B cell (primary cell): Measurements from ENCODE around the gene LAG3. TPM values are rescaled to one million over a fixed set of nuclear protein-coding genes. Genes with fewer than 3 reads are reported as not detected.

Experiments used
- ATAC-seq: fragments of 200-7000 bp; cut with Tn5 transposase; one replicate; pipeline ENCODE4 v1.10.0; 2021; ENCODE audit warnings: low read depth, mild to moderate bottlenecking, moderate number of reproducible peaks, moderate library complexity
- CTCF ChIA-PET: fragments of 350-600 bp; sonication (Branson Sonifier 250); formaldehyde crosslinking; loops from one replicate; lab custom pipeline; 2021; ENCODE audit warnings: antibody characterized with exemption, inconsistent platforms; lab: Charles Lee
- POLR2A ChIA-PET: fragments of 350-600 bp; sonication (Branson Sonifier 250); formaldehyde crosslinking; loops from one replicate; lab custom pipeline; 2021; ENCODE audit warnings: antibody characterized with exemption; lab: Charles Lee
- DNase-seq: peaks from one replicate; pipeline ENCODE4 v3.0.0; 2013
- H2AFZ ChIP-seq: 2 replicates; pipeline ENCODE4 v1.6.1; 2012; ENCODE audit warnings: mild to moderate bottlenecking, low read depth, low read length; ENCODE audit not compliant: insufficient read depth, poor library complexity, severe bottlenecking
- H3K27ac ChIP-seq, 2 donors: 1 replicate in 1 of 2; 2 replicates in 1 of 2; pipeline ENCODE4 v1.5.1; 2012 to 2013; ENCODE audit warnings: low read length in 2 of 2, mild to moderate bottlenecking in 2 of 2, moderate library complexity in 1 of 2
- H3K27me3 ChIP-seq, 4 experiments: fragments of 200-600 bp in 1 of 4; sonication (generic) in 1 of 4; replicated peaks in 1 of 4; 1 replicate in 2 of 4; 2 replicates in 2 of 4; pipeline versions ENCODE4 v1.6.1 to v1.7.0; 2013 to 2016; ENCODE audit warnings: low read length in 3 of 4, mild to moderate bottlenecking in 2 of 4, mixed read lengths in 1 of 4, moderate library complexity in 1 of 4; ENCODE audit not compliant: insufficient read depth in 4 of 4, control insufficient read depth in 3 of 4; ENCODE audit errors: control extremely low read depth in 1 of 4
- H3K36me3 ChIP-seq, 2 experiments: replicated peaks in 1 of 2; 1 replicate in 1 of 2; 2 replicates in 1 of 2; pipeline versions ENCODE4 v1.6.1 to v1.7.1; 2013; ENCODE audit warnings: low read length in 1 of 2; ENCODE audit not compliant: insufficient read depth in 2 of 2, control insufficient read depth in 1 of 2; ENCODE audit errors: control extremely low read depth in 1 of 2, extremely low read depth in 1 of 2
- H3K4me1 ChIP-seq, 2 donors: fragments of 200-600 bp in 1 of 2; sonication (generic) in 1 of 2; 1 replicate in 1 of 2; 2 replicates in 1 of 2; pipeline versions ENCODE4 v1.5.1 to v1.6.1; 2013 to 2017; ENCODE audit warnings: low read length in 2 of 2; ENCODE audit not compliant: control insufficient read depth in 2 of 2, insufficient read depth in 2 of 2
- H3K4me2 ChIP-seq: replicated peaks from 2 replicates; pipeline ENCODE3; 2012; ENCODE audit warnings: mild to moderate bottlenecking, low read depth, low read length; ENCODE audit not compliant: poor library complexity, severe bottlenecking
- H3K4me3 ChIP-seq, 5 experiments: fragments of 200-600 bp in 1 of 5; sonication (generic) in 1 of 5; 1 replicate in 3 of 5; 2 replicates in 2 of 5; pipeline versions ENCODE4 v1.5.1 to v1.7.0; 2011 to 2016; ENCODE audit warnings: low read length in 4 of 5, mild to moderate bottlenecking in 4 of 5, low read depth in 2 of 5, control low read depth in 1 of 5, moderate library complexity in 1 of 5; ENCODE audit not compliant: insufficient read depth in 1 of 5; ENCODE audit errors: control extremely low read depth in 1 of 5, extremely low read depth in 1 of 5
- H3K79me2 ChIP-seq: fragments of 200-600 bp; sonication (generic); one replicate; pipeline ENCODE4 v1.6.0; 2016; ENCODE audit warnings: low read length; ENCODE audit not compliant: control insufficient read depth, insufficient read depth
- H3K9ac ChIP-seq: fragments of 200-600 bp; sonication (generic); 2 replicates; pipeline ENCODE4 v1.6.1; 2017; ENCODE audit warnings: mild to moderate bottlenecking, low read length, moderate library complexity
- H3K9me3 ChIP-seq, 3 donors: one replicate each; pipeline versions ENCODE4 v1.6.1 to v1.7.1; 2013; ENCODE audit warnings: low read length in 2 of 3; ENCODE audit not compliant: control insufficient read depth in 2 of 3, insufficient read depth in 1 of 3; ENCODE audit errors: control extremely low read depth in 1 of 3
- H4K20me1 ChIP-seq: 2 replicates; pipeline ENCODE4 v1.6.0; 2012; ENCODE audit warnings: mild to moderate bottlenecking, low read length; ENCODE audit not compliant: insufficient read depth, control insufficient read depth, poor library complexity, severe bottlenecking
- H3K27ac Mint-ChIP-seq: one replicate; pipeline ENCODE4 v1.8.0; 2021; ENCODE audit warnings: mixed read lengths
- H3K27me3 Mint-ChIP-seq: one replicate; pipeline ENCODE4 v1.8.0; 2021; ENCODE audit warnings: mixed read lengths
- H3K4me1 Mint-ChIP-seq: one replicate; pipeline ENCODE4 v1.8.0; 2021; ENCODE audit warnings: mixed read lengths
- H3K4me3 Mint-ChIP-seq: one replicate; pipeline ENCODE4 v1.8.0; 2021; ENCODE audit warnings: mixed read lengths
- H3K9me3 Mint-ChIP-seq: one replicate; pipeline ENCODE4 v1.8.0; 2022; ENCODE audit warnings: mixed read lengths; ENCODE audit not compliant: insufficient read depth
- EZH2 ChIP-seq: IDR thresholded peaks from 2 replicates; pipeline ENCODE4 v1.6.1; 2012; ENCODE audit warnings: borderline replicate concordance, low read depth, mild to moderate bottlenecking, moderate library complexity, low read length; ENCODE audit not compliant: insufficient read depth, poor library complexity, severe bottlenecking
- WGBS: methylation state at CpG from one replicate; pipeline ENCODE4 v1.1.5; 2013; ENCODE audit warnings: missing lambda C conversion rate; ENCODE audit not compliant: insufficient coverage; 5-methylcytosine and 5-hydroxymethylcytosine counted together
- intact Hi-C: fragments of 100-400 bp; cut with micrococcal nuclease; formaldehyde crosslinking; loops from one replicate; pipeline ENCODE4 v1.10.0; 2022
- polyA plus RNA-seq: library from polyadenylated mRNA; depleted of rRNA; stranded (reverse); fragments of >200 nt; gene quantifications from 2 replicates; pipeline ENCODE4 v1.2.3, GENCODE V29; 2012
- total RNA-seq, 2 donors: library from RNA; stranded (reverse); fragments of 120-200 nt in 1 of 2; gene quantifications; 1 replicate in 1 of 2; 2 replicates in 1 of 2; pipeline versions ENCODE4 v1.2.3 to v1.2.4, GENCODE V29; 2013 to 2022
- TF ChIP-seq, protein P1 (sequence below): fragments of 200-600 bp; IDR thresholded peaks from one replicate; pipeline ENCODE4 v1.8.0; 2022; ENCODE audit warnings: antibody characterized with exemption, mild to moderate bottlenecking

Gene LAG3
- total and polyA plus RNA-seq, 2 donors (not counting 1 experiment from before 2014, with no cell fraction given): not detected

GRCh38 chr12:6765634-6766581 lies 6.4 kb upstream of the LAG3 start, which contains the start of gene PTMS:
Gene PTMS (plus strand): TSS chr12:6766363. CDS start chr12:6766706, 343 bp downstream.
- no peaks in the 10 kb centered on the region for H3K9me3 Mint-ChIP-seq
- ChIA-PET POLR2A (interaction anchor here (0.6 to 2.0 kb wide), 5 partner anchors 12 to 102 kb away, joined by 3 to 16 read pairs (median 6); partner anchors contain the start of genes COPS7A, MLF2 and ZNF384), CTCF (interaction anchor here (0.5 to 6.0 kb wide), 25 partner anchors 8 to 531 kb away, joined by 3 to 85 read pairs (median 3); partner anchors contain the start of genes CDCA3, COPS7A, MLF2 and USP5)
- no peaks in the 10 kb centered on the region for H3K79me2 ChIP-seq
- no peaks in the 10 kb centered on the region for H3K36me3 ChIP-seq
- no peak for TF ChIP-seq EZH2
- TF ChIP-seq, protein P1, sequence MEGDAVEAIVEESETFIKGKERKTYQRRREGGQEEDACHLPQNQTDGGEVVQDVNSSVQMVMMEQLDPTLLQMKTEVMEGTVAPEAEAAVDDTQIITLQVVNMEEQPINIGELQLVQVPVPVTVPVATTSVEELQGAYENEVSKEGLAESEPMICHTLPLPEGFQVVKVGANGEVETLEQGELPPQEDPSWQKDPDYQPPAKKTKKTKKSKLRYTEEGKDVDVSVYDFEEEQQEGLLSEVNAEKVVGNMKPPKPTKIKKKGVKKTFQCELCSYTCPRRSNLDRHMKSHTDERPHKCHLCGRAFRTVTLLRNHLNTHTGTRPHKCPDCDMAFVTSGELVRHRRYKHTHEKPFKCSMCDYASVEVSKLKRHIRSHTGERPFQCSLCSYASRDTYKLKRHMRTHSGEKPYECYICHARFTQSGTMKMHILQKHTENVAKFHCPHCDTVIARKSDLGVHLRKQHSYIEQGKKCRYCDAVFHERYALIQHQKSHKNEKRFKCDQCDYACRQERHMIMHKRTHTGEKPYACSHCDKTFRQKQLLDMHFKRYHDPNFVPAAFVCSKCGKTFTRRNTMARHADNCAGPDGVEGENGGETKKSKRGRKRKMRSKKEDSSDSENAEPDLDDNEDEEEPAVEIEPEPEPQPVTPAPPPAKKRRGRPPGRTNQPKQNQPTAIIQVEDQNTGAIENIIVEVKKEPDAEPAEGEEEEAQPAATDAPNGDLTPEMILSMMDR: no peak
- peaks cover 33 to 36% of the 10 kb centered on the region in 2 donors for H3K4me1 ChIP-seq
- ATAC-seq (peak; percentile 11), DNase-seq (no peak)
- peak within 1 kb of the TSS; percentile 96 for H3K4me2 ChIP-seq
- H3K9ac ChIP-seq: peak within 1 kb of the TSS; percentile 67
- H3K4me3 ChIP-seq: peak within 1 kb of the TSS in 4 of 5 experiments; percentile 41 to 78 (median 54)
- H2AFZ ChIP-seq: peak within 1 kb of the TSS; percentile 95
- H3K9me3 ChIP-seq: peaks cover 0 to 4% (median 0%) of the 10 kb centered on the region in 3 donors
- peaks cover 40% of the 10 kb centered on the region for H3K27me3 Mint-ChIP-seq
- intact Hi-C loops: loop anchor here (1.0 to 5.0 kb wide), 2 partner anchors 13 to 86 kb away; partner anchors contain the start of genes CDCA3, MLF2 and USP5
- no peak within 1 kb of the TSS for H3K27ac ChIP-seq
- H3K27me3 ChIP-seq: peaks cover 0 to 56% (median 27%) of the 10 kb centered on the region in 4 experiments
- H3K27ac Mint-ChIP-seq: peak within 1 kb of the TSS; percentile 23
- no peaks in the 10 kb centered on the region for H4K20me1 ChIP-seq
- WGBS: 3% methylated on average over 57 of the region's 63 CpGs
- H3K4me3 Mint-ChIP-seq: peak within 1 kb of the TSS; percentile 90
- H3K4me1 Mint-ChIP-seq: peaks cover 29% of the 10 kb centered on the region
